ENCODE data around the gene SLC11A2. TPM values are rescaled to one million over a fixed set of nuclear protein-coding genes. Genes with fewer than 3 reads are reported as not detected.

SLC11A2 gene
- polyA plus RNA-seq, 3 donors = 11.7 to 69.0 (median 14.9) TPM

DNA sequence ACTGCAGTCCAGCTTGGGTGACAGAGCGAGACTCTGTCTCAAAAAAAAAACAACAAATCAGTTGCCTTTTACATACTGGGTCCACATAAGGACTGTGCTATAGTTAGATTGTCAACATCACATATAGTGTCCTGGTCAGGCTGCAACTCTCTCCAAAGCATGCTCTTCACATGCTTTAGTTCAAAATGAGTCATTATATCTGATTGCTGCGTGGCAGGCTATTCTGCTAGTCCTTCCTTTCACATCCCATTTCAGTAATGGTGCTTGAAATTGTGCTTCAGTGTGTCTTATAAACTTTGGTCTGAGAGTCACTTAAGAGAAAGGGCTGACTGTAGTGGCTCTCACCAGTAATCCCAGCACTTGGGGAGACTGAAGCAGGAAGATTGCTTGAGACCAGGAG is 28.9 kb upstream of the SLC11A2 start:
- no peak for TF ChIP-seq CTCF (IDR thresholded peaks at IDR 0.05)
- DNase-seq = no peak
- no peaks in the 10 kb centered on the region for H3K27me3 ChIP-seq (ENCODE audit: control insufficient read depth in 2 of 2, insufficient read depth in 2 of 2, low read length in 2 of 2)
- H3K4me2 ChIP-seq (replicated peaks; ENCODE audit: extremely low read depth, low read length, poor library complexity, severe bottlenecking) = no peak overlapping the region
- no peaks in the 10 kb centered on the region for H4K20me1 ChIP-seq (ENCODE audit: insufficient read depth, low read length)
- H3K36me3 ChIP-seq (replicated peaks in 1 of 2; ENCODE audit: control insufficient read depth in 1 of 2, insufficient read depth in 2 of 2, low read length in 2 of 2) = peaks cover 63 to 92% of the 10 kb centered on the region in 2 donors
- H3K9me3 ChIP-seq (replicated peaks in 1 of 2; ENCODE audit: control insufficient read depth in 1 of 2, insufficient read depth in 1 of 2, low read length in 2 of 2) = no peaks in the 10 kb centered on the region
- WGBS (ENCODE audit: insufficient coverage) = no CpG with 5 or more reads among the region's 2 CpGs
- H3K4me3 Mint-ChIP-seq = no peak overlapping the region
- H3K36me3 Mint-ChIP-seq = peaks cover 64 to 84% of the 10 kb centered on the region in 2 donors
- intact Hi-C loops (cut with micrococcal nuclease) = loop anchor here in 1 of 2 donors (10.0 kb wide), 1 partner anchor 290 kb away; the partner anchor contains the start of gene CELA1
- H3K27me3 Mint-ChIP-seq (ENCODE audit: low read depth in 3 of 3) = no peaks in the 10 kb centered on the region
- H3K27ac Mint-ChIP-seq = peak overlapping the region in 1 of 7 donors; percentile 24
- no peak overlapping the region for H3K4me3 ChIP-seq (replicated peaks in 1 of 3; ENCODE audit: low read depth in 2 of 3, low read length in 3 of 3)
- peaks cover 13% of the 10 kb centered on the region for H3K4me1 Mint-ChIP-seq
- H3K4me1 ChIP-seq (ENCODE audit: control insufficient read depth in 1 of 2, insufficient read depth in 2 of 2, low read length in 2 of 2) = peaks cover 0 to 6% of the 10 kb centered on the region in 2 donors
- H3K79me2 ChIP-seq (ENCODE audit: insufficient read depth, low read length) = peaks cover 3% of the 10 kb centered on the region
- H3K9me3 Mint-ChIP-seq = no peaks in the 10 kb centered on the region
- H2AFZ ChIP-seq (ENCODE audit: insufficient read depth, low read depth, low read length, poor library complexity, severe bottlenecking) = no peak overlapping the region
- no peak overlapping the region for H3K9ac ChIP-seq (ENCODE audit: insufficient read depth, low read length, poor library complexity, severe bottlenecking)
- H3K27ac ChIP-seq (ENCODE audit: low read depth in 1 of 2, low read length in 2 of 2) = no peak overlapping the region

DNA sequence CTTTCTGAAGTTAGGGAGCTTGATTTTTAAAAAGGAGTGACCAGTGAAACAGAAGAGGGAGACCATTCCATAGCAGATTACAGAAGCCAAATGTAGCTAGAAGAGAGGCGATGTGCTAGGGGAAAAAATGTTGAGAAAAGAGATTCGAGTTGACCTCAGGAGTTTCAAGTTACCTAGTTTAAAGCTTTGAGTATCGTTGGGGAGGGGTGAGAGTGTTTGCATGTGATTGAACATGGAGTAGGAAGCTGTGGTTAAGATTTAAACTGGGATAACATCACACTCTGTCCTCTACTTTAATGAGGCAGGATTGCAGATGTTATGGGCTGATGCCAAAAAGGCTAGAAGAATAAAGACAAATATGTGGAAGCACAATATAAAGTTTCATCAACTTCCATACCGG is 25.6 kb upstream of the SLC11A2 start:
- H3K4me2 ChIP-seq (replicated peaks; ENCODE audit: extremely low read depth, low read length, poor library complexity, severe bottlenecking) = no peak overlapping the region
- H3K27me3 ChIP-seq (ENCODE audit: control insufficient read depth in 2 of 2, insufficient read depth in 2 of 2, low read length in 2 of 2) = no peaks in the 10 kb centered on the region
- H4K20me1 ChIP-seq (ENCODE audit: insufficient read depth, low read length) = no peaks in the 10 kb centered on the region
- no peak overlapping the region for H3K9ac ChIP-seq (ENCODE audit: insufficient read depth, low read length, poor library complexity, severe bottlenecking)
- WGBS (ENCODE audit: insufficient coverage) = 65% methylated on average over 3 of the region's 4 CpGs
- H3K4me3 Mint-ChIP-seq = no peak overlapping the region
- intact Hi-C loops (cut with micrococcal nuclease) = loop anchor here in 1 of 2 donors (10.0 kb wide), 1 partner anchor 293 kb away; the partner anchor contains the start of gene CELA1
- H3K36me3 Mint-ChIP-seq = peaks cover 39 to 52% of the 10 kb centered on the region in 2 donors
- H3K36me3 ChIP-seq (replicated peaks in 1 of 2; ENCODE audit: control insufficient read depth in 1 of 2, insufficient read depth in 2 of 2, low read length in 2 of 2) = peaks cover 38 to 61% of the 10 kb centered on the region in 2 donors
- no peak for TF ChIP-seq CTCF (IDR thresholded peaks at IDR 0.05)
- H3K27me3 Mint-ChIP-seq (ENCODE audit: low read depth in 3 of 3) = no peaks in the 10 kb centered on the region
- no peaks in the 10 kb centered on the region for H3K9me3 ChIP-seq (replicated peaks in 1 of 2; ENCODE audit: control insufficient read depth in 1 of 2, insufficient read depth in 1 of 2, low read length in 2 of 2)
- H3K27ac Mint-ChIP-seq = peak overlapping the region in 1 of 7 donors; percentile 16
- peaks cover 27% of the 10 kb centered on the region for H3K4me1 Mint-ChIP-seq
- H3K9me3 Mint-ChIP-seq = no peaks in the 10 kb centered on the region
- H3K27ac ChIP-seq (ENCODE audit: low read depth in 1 of 2, low read length in 2 of 2) = no peak overlapping the region
- no peak for DNase-seq
- peaks cover 22 to 24% of the 10 kb centered on the region in 2 donors for H3K4me1 ChIP-seq (ENCODE audit: control insufficient read depth in 1 of 2, insufficient read depth in 2 of 2, low read length in 2 of 2)
- H3K4me3 ChIP-seq (replicated peaks in 1 of 3; ENCODE audit: low read depth in 2 of 3, low read length in 3 of 3) = no peak overlapping the region
- peaks cover 19% of the 10 kb centered on the region for H3K79me2 ChIP-seq (ENCODE audit: insufficient read depth, low read length)
- H2AFZ ChIP-seq (ENCODE audit: insufficient read depth, low read depth, low read length, poor library complexity, severe bottlenecking) = no peak overlapping the region
